Measurements from ENCODE around the gene CFAP43. TPM values are rescaled to one million over a fixed set of nuclear protein-coding genes. Genes with fewer than 3 reads are reported as not detected.

CFAP43 gene
- total and polyA plus RNA-seq, 2 of the 8 experiments (the other 6 are each of a cell fraction or from before 2014, with no cell fraction given) = 0.11 to 0.27 TPM

DNA sequence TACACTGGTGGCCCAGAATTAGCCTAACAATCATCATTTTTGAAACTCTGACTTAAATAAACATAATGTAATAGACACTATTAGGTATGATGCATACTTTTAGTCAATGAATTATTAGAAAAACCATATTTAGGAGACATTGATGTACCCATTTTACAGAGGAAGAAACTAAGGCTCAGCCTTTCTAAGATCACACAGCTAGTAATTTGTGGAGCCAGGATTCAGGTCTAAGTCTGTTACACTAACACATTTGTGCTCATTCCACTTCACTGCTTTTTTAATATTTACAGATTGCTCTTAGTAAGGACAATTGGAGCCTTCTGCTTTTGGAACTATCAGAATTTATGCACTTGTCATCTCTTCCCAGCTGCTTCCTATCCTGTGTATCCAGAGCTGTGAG lies 8.9 kb downstream of the CFAP43 start:
- Histone ChIP-seq H3K79me2 (ENCODE audit: control insufficient read depth in 1 of 2, insufficient read depth in 2 of 2, low read length in 2 of 2) (no peaks in the 10 kb centered on the region), H2AK5ac (ENCODE audit: low read depth, low read length) (no peak overlapping the region), H3K4me3 (ENCODE audit: extremely low read depth in 1 of 4, insufficient read depth in 2 of 4, low read depth in 3 of 4, low read length in 4 of 4) (no peak overlapping the region), H3K79me1 (ENCODE audit: low read depth, low read length) (no peaks in the 10 kb centered on the region), H2BK12ac (ENCODE audit: low read depth, low read length) (no peak overlapping the region), H2AFZ (ENCODE audit: low read length) (no peak overlapping the region), H3K56ac (replicated peaks; ENCODE audit: insufficient read length, low read depth, low read length) (no peak overlapping the region), H3K4me2 (ENCODE audit: insufficient read depth in 1 of 2, low read depth in 2 of 2, low read length in 2 of 2) (no peak overlapping the region), H3K4me1 (replicated peaks in 1 of 4; ENCODE audit: control insufficient read depth in 3 of 4, insufficient read depth in 4 of 4, low read length in 3 of 4) (no peaks in the 10 kb centered on the region), H3K36me3 (ENCODE audit: control insufficient read depth in 2 of 4, insufficient read depth in 4 of 4, low read length in 3 of 4) (no peaks in the 10 kb centered on the region), H4K8ac (ENCODE audit: extremely low read depth, insufficient read depth, low read length) (no peak overlapping the region), H2BK120ac (replicated peaks; ENCODE audit: low read depth, low read length) (no peak overlapping the region), H3K9me3 (ENCODE audit: insufficient read depth in 2 of 2, low read depth in 1 of 2, low read length in 1 of 2) (no peaks in the 10 kb centered on the region), H3K27me3 (replicated peaks in 1 of 4; ENCODE audit: control insufficient read depth in 3 of 4, extremely low read depth in 1 of 4, insufficient read depth in 3 of 4, low read length in 3 of 4) (no peaks in the 10 kb centered on the region), H4K5ac (ENCODE audit: insufficient read length, low read depth, low read length) (no peak overlapping the region), H3K23me2 (ENCODE audit: low read depth, low read length) (no peaks in the 10 kb centered on the region), H3K4ac (replicated peaks; ENCODE audit: insufficient read length, low read depth, low read length) (no peak overlapping the region), H3K14ac (ENCODE audit: insufficient read length) (no peak overlapping the region), H2BK15ac (ENCODE audit: low read length) (no peak overlapping the region), H3K18ac (ENCODE audit: extremely low read depth, low read length) (no peak overlapping the region), H2BK5ac (ENCODE audit: low read depth, low read length) (no peak overlapping the region), H4K20me1 (replicated peaks in 1 of 2; ENCODE audit: control insufficient read depth in 1 of 2, insufficient read depth in 2 of 2, low read length in 2 of 2) (no peaks in the 10 kb centered on the region), H2BK20ac (ENCODE audit: low read length) (no peak overlapping the region), H3K23ac (ENCODE audit: insufficient read length) (no peak overlapping the region), H3K9ac (replicated peaks in 1 of 4; ENCODE audit: extremely low read depth in 1 of 4, low read depth in 3 of 4, low read length in 3 of 4) (no peak overlapping the region), H4K91ac (replicated peaks; ENCODE audit: insufficient read length, low read length) (no peak overlapping the region), H3K27ac (ENCODE audit: low read depth, low read length) (no peak overlapping the region)
- ChIA-PET CTCF (ENCODE audit: partially characterized antibody) (interaction anchor here (1.5 kb wide), 1 partner anchor 335 kb away, joined by 3 read pairs; no protein-coding TSS in a partner anchor), POLR2A (ENCODE audit: partially characterized antibody) (no interaction called here)
- DNase-seq (ENCODE audit: low read depth in 1 of 2, low spot score in 2 of 2) = no peak
- no peak for FAIRE-seq
- TF ChIP-seq, protein P1, sequence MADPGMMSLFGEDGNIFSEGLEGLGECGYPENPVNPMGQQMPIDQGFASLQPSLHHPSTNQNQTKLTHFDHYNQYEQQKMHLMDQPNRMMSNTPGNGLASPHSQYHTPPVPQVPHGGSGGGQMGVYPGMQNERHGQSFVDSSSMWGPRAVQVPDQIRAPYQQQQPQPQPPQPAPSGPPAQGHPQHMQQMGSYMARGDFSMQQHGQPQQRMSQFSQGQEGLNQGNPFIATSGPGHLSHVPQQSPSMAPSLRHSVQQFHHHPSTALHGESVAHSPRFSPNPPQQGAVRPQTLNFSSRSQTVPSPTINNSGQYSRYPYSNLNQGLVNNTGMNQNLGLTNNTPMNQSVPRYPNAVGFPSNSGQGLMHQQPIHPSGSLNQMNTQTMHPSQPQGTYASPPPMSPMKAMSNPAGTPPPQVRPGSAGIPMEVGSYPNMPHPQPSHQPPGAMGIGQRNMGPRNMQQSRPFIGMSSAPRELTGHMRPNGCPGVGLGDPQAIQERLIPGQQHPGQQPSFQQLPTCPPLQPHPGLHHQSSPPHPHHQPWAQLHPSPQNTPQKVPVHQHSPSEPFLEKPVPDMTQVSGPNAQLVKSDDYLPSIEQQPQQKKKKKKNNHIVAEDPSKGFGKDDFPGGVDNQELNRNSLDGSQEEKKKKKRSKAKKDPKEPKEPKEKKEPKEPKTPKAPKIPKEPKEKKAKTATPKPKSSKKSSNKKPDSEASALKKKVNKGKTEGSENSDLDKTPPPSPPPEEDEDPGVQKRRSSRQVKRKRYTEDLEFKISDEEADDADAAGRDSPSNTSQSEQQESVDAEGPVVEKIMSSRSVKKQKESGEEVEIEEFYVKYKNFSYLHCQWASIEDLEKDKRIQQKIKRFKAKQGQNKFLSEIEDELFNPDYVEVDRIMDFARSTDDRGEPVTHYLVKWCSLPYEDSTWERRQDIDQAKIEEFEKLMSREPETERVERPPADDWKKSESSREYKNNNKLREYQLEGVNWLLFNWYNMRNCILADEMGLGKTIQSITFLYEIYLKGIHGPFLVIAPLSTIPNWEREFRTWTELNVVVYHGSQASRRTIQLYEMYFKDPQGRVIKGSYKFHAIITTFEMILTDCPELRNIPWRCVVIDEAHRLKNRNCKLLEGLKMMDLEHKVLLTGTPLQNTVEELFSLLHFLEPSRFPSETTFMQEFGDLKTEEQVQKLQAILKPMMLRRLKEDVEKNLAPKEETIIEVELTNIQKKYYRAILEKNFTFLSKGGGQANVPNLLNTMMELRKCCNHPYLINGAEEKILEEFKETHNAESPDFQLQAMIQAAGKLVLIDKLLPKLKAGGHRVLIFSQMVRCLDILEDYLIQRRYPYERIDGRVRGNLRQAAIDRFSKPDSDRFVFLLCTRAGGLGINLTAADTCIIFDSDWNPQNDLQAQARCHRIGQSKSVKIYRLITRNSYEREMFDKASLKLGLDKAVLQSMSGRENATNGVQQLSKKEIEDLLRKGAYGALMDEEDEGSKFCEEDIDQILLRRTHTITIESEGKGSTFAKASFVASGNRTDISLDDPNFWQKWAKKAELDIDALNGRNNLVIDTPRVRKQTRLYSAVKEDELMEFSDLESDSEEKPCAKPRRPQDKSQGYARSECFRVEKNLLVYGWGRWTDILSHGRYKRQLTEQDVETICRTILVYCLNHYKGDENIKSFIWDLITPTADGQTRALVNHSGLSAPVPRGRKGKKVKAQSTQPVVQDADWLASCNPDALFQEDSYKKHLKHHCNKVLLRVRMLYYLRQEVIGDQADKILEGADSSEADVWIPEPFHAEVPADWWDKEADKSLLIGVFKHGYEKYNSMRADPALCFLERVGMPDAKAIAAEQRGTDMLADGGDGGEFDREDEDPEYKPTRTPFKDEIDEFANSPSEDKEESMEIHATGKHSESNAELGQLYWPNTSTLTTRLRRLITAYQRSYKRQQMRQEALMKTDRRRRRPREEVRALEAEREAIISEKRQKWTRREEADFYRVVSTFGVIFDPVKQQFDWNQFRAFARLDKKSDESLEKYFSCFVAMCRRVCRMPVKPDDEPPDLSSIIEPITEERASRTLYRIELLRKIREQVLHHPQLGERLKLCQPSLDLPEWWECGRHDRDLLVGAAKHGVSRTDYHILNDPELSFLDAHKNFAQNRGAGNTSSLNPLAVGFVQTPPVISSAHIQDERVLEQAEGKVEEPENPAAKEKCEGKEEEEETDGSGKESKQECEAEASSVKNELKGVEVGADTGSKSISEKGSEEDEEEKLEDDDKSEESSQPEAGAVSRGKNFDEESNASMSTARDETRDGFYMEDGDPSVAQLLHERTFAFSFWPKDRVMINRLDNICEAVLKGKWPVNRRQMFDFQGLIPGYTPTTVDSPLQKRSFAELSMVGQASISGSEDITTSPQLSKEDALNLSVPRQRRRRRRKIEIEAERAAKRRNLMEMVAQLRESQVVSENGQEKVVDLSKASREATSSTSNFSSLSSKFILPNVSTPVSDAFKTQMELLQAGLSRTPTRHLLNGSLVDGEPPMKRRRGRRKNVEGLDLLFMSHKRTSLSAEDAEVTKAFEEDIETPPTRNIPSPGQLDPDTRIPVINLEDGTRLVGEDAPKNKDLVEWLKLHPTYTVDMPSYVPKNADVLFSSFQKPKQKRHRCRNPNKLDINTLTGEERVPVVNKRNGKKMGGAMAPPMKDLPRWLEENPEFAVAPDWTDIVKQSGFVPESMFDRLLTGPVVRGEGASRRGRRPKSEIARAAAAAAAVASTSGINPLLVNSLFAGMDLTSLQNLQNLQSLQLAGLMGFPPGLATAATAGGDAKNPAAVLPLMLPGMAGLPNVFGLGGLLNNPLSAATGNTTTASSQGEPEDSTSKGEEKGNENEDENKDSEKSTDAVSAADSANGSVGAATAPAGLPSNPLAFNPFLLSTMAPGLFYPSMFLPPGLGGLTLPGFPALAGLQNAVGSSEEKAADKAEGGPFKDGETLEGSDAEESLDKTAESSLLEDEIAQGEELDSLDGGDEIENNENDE (IDR thresholded peaks at IDR 0.05; ENCODE audit: insufficient replicate concordance, low read length) = no peak
- no peak for TF ChIP-seq TAF1 (IDR thresholded peaks at IDR 0.05; ENCODE audit: low read depth, low read length)

Measured in H1 (cell line).